GM12878 (cell line): ENCODE data around the gene KCNJ14. TPM values are rescaled to one million over a fixed set of nuclear protein-coding genes. Genes with fewer than 3 reads are reported as not detected.
A peak's percentile ranks its signal among the peaks of the same experiment; 100 is the strongest.

ENCODE experiments used
- ATAC-seq: fragments of 200-7000 bp; cut with Tn5 transposase; 3 replicates; pipeline ENCODE4 v1.9.1; 2020; ENCODE audit warnings: mild to moderate bottlenecking, moderate library complexity
- BruUV-seq: library from RNA; stranded (reverse); fragments of 400-500 nt; replicated peaks from 2 replicates; lab custom pipeline; 2021; lab: Mats Ljungman, UMichigan
- CTCF ChIA-PET: fragments of 300-600 bp; sonication (Branson Sonifier 250); formaldehyde crosslinking; extraction: SDS; loops from one replicate; lab custom pipeline; 2021; ENCODE audit warnings: inconsistent platforms; lab: Yijun Ruan, JAX
- POLR2A ChIA-PET: fragments of 350-600 bp; formaldehyde crosslinking; extraction: SDS; loops from one replicate; lab custom pipeline; 2021; ENCODE audit warnings: inconsistent platforms; lab: Charles Lee
- RAD21 ChIA-PET: fragments of 300-600 bp; sonication (Branson Sonifier 250); formaldehyde crosslinking; loops from one replicate; lab custom pipeline; 2023; ENCODE audit warnings: antibody characterized with exemption; ENCODE audit not compliant: unreplicated experiment; lab: Charles Lee
- SMC1A ChIA-PET: fragments of 300-600 bp; sonication (Branson Sonifier 250); formaldehyde crosslinking; loops from one replicate; lab custom pipeline; 2023; ENCODE audit not compliant: unreplicated experiment, uncharacterized antibody; lab: Charles Lee
- DNase-seq: peaks from one replicate; pipeline ENCODE4 v3.0.0-alpha.2; 2011; ENCODE audit warnings: low read depth, low spot score
- FAIRE-seq: peaks from 3 replicates; lab custom pipeline; 2011; peaks lifted over from hg19 to GRCh38; lab: Jason Lieb, UNC
- H2AFZ ChIP-seq: 2 replicates; pipeline ENCODE4 v1.6.0; 2011; ENCODE audit warnings: low read depth, low read length, control low read depth; ENCODE audit not compliant: control insufficient read depth
- H3K27ac ChIP-seq: 2 replicates; pipeline ENCODE4 v1.5.1; 2011; ENCODE audit warnings: control low read depth; ENCODE audit not compliant: control insufficient read depth, insufficient read depth
- H3K27me3 ChIP-seq, 2 experiments: replicated peaks in 1 of 2; 2 replicates each; pipeline versions ENCODE4 v1.6.0 to v1.6.1; 2011; ENCODE audit warnings: low read length in 1 of 2; ENCODE audit not compliant: control insufficient read depth in 2 of 2, insufficient read depth in 2 of 2
- H3K36me3 ChIP-seq, 2 experiments: 2 replicates each; pipeline ENCODE4 v1.5.1; 2011; ENCODE audit warnings: low read length in 1 of 2; ENCODE audit not compliant: control insufficient read depth in 2 of 2, insufficient read depth in 2 of 2
- H3K4me1 ChIP-seq: 2 replicates; pipeline ENCODE4 v1.6.1; 2011; ENCODE audit warnings: mild to moderate bottlenecking, low read length, moderate library complexity, mixed read lengths; ENCODE audit not compliant: control insufficient read depth, insufficient read depth
- H3K4me2 ChIP-seq: 2 replicates; pipeline ENCODE4 v1.6.0; 2011; ENCODE audit warnings: control low read depth; ENCODE audit not compliant: control insufficient read depth, insufficient read depth
- H3K4me3 ChIP-seq: fragments of 200-600 bp; sonication (generic); 2 replicates; pipeline ENCODE4 v1.5.1; 2016
- H3K79me2 ChIP-seq: 2 replicates; pipeline ENCODE4 v1.6.0; 2011; ENCODE audit warnings: low read length; ENCODE audit not compliant: control insufficient read depth, insufficient read depth
- H3K9ac ChIP-seq: 2 replicates; pipeline ENCODE4 v1.8.0; 2011; ENCODE audit warnings: low read length, control low read depth, mixed read lengths; ENCODE audit not compliant: control insufficient read depth, insufficient read depth
- H3K9me3 ChIP-seq: replicated peaks from 3 replicates; pipeline ENCODE4 v1.5.1; 2011; ENCODE audit warnings: mild to moderate bottlenecking, low read length; ENCODE audit not compliant: control insufficient read depth, insufficient read depth
- H4K20me1 ChIP-seq: 2 replicates; pipeline ENCODE4 v1.6.0; 2011; ENCODE audit not compliant: control insufficient read depth, insufficient read depth
- ASH2L ChIP-seq: fragments of 300-600, 200-600 bp; sonication (generic); IDR thresholded peaks from 2 replicates; pipeline ENCODE4 v1.6.1; 2017; ENCODE audit warnings: low read depth, mild to moderate bottlenecking, borderline replicate concordance
- BMI1 ChIP-seq: fragments of 450-650 bp; IDR thresholded peaks from 2 replicates; pipeline ENCODE4 v1.6.1; 2016; ENCODE audit warnings: mild to moderate bottlenecking, moderate library complexity, borderline replicate concordance
- CBX5 ChIP-seq: sonication (generic); IDR thresholded peaks from 2 replicates; pipeline ENCODE4 v1.6.1; 2016; ENCODE audit warnings: low read depth, moderate library complexity, mild to moderate bottlenecking, inconsistent platforms
- ESRRA ChIP-seq: IDR thresholded peaks from 2 replicates; pipeline ENCODE4 v1.6.1; 2012; ENCODE audit warnings: mild to moderate bottlenecking, low read length, improper control_type of control experiment
- GABPA ChIP-seq: IDR thresholded peaks from 2 replicates; pipeline ENCODE4 v1.6.1; 2014; ENCODE audit warnings: antibody characterized with exemption, low read depth, mild to moderate bottlenecking, inconsistent platforms
- GATAD2B ChIP-seq: fragments of 450-650 bp; conservative IDR thresholded peaks from 2 replicates; pipeline ENCODE4 v1.6.1; 2017; ENCODE audit warnings: low read depth, mild to moderate bottlenecking, moderate library complexity
- IKZF1 ChIP-seq: fragments of 450-650 bp; conservative IDR thresholded peaks from 2 replicates; pipeline ENCODE4 v1.6.1; 2017; ENCODE audit warnings: antibody characterized with exemption, mild to moderate bottlenecking
- NFIC ChIP-seq: IDR thresholded peaks from 2 replicates; pipeline ENCODE4 v1.6.1; 2012; ENCODE audit warnings: low read depth, mild to moderate bottlenecking, inconsistent platforms, low read length, moderate library complexity
- SIN3A ChIP-seq: IDR thresholded peaks from 2 replicates; pipeline ENCODE4 v1.6.1; 2012; ENCODE audit warnings: low read depth, low read length, improper control_type of control experiment
- STAT1 ChIP-seq: fragments of 450-650 bp; conservative IDR thresholded peaks from 2 replicates; pipeline ENCODE4 v1.6.1; 2014; ENCODE audit warnings: antibody characterized with exemption, mild to moderate bottlenecking
- SUZ12 ChIP-seq: fragments of 200-600 bp; sonication (generic); IDR thresholded peaks from one replicate; pipeline ENCODE4 v1.6.1; 2018; ENCODE audit warnings: antibody characterized with exemption, mild to moderate bottlenecking; ENCODE audit not compliant: unreplicated experiment
- TCF7 ChIP-seq: IDR thresholded peaks from 2 replicates; pipeline ENCODE4 v1.6.1; 2014; ENCODE audit warnings: antibody characterized with exemption, borderline replicate concordance
- ZNF274 ChIP-seq: IDR thresholded peaks from one replicate; pipeline ENCODE4 v1.8.0; 2011; ENCODE audit not compliant: insufficient read length, insufficient read depth
- ZNF622 ChIP-seq: fragments of 450-650 bp; IDR thresholded peaks from 2 replicates; pipeline ENCODE4 v1.6.1; 2017; ENCODE audit warnings: mild to moderate bottlenecking, inconsistent platforms
- ZZZ3 ChIP-seq: IDR thresholded peaks from 2 replicates; pipeline ENCODE4 v1.6.1; 2011; ENCODE audit warnings: low read depth; ENCODE audit not compliant: control insufficient read depth, insufficient read length
- WGBS: methylation state at CpG from one replicate; pipeline ENCODE4 v1.1.6; 2016; ENCODE audit warnings: low lambda C conversion rate; ENCODE audit not compliant: insufficient replicate concordance, insufficient coverage; ENCODE audit errors: missing lambda C conversion rate; 5-methylcytosine and 5-hydroxymethylcytosine counted together
- in situ Hi-C: fragments of 300-500 bp; cut with MboI; formaldehyde crosslinking; loops from 9 replicates; pipeline ENCODE4 v1.14.3; 2018; ENCODE audit warnings: mixed read lengths
- intact Hi-C: fragments of 100-400 bp; cut with micrococcal nuclease; formaldehyde crosslinking; loops from one replicate; pipeline ENCODE4 v1.14.2; 2022; ENCODE audit not compliant: unreplicated experiment
- polyA plus RNA-seq, 11 experiments: library from polyadenylated mRNA; depleted of rRNA in 4 of 11; unstranded in 6 of 11; stranded (reverse) in 5 of 11; fragments of >200 nt; fragmentation: Nextera tagmentation in 4 of 11; fragmentation: Illumina TruSeq in 1 of 11; extraction: Ambion mirVana in 4 of 11; extraction: Trizol in 1 of 11; gene quantifications; 1 replicate in 1 of 11; 2 replicates in 10 of 11; pipeline versions ENCODE4 v1.2.1 to v1.2.3, GENCODE V29; 2011 to 2016; ENCODE audit warnings: inconsistent platforms in 2 of 11, missing spikeins in 2 of 11, low read depth in 1 of 11
- total RNA-seq, 4 experiments: library from RNA; depleted of rRNA in 3 of 4; stranded (reverse); fragments of >200 nt in 3 of 4; fragmentation: Illumina TruSeq in 1 of 4; extraction: Trizol in 1 of 4; gene quantifications; 2 replicates each; pipeline versions ENCODE4 v1.2.1 to v1.2.3, GENCODE V29; 2013 to 2021
- TF ChIP-seq, protein P1 (sequence below): fragments of 450-650 bp; formaldehyde crosslinking; IDR thresholded peaks from 2 replicates; pipeline ENCODE4 v1.4.0; 2020; ENCODE audit warnings: mild to moderate bottlenecking, moderate library complexity
- TF ChIP-seq, protein P2 (sequence below): fragments of 450-650 bp; IDR thresholded peaks from 2 replicates; pipeline ENCODE4 v1.6.1; 2017; ENCODE audit warnings: mild to moderate bottlenecking

Gene KCNJ14
- total and polyA plus RNA-seq, 10 of the 15 experiments (the other 5 are each of a cell fraction or from before 2014, with no cell fraction given) = 0.24 to 1.4 (median 0.42) TPM

DNA sequence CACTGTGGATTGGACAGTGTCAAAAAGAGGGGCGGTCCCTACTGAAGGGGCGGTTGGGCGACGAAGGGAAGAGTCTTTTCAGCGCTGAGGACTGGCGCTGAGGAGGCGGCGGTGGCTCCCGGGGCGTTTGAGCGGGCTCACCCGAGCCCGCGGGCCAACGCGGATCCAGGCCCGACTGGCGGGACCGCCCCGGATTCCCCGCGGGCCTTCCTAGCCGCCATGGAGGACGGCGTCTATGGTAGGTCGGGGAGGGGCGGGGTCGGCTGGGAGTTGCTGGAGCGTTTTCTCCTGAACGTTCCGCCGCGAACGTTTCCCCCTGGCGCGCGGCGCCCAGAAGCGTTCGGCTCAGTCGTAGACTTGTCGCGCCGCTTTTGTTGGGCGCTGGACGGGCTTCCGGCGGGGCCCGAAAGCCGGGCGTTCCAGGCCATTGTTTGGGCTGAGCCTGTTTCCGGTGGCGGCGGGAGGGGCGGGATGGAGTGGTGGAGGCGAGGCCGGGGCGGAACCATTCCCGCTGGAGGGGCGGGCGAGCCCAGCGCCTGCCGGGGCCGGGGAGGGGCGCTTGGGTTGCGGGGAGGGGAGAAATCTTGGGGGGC is 14.0 kb downstream of the KCNJ14 start, which contains the start of gene CYTH2:
Gene CYTH2, plus strand, starts transcription at position 81 of the 593 bp plus-strand sequence. Its CDS starts 139 bp downstream, at position 220.
- DNase-seq = no peak
- ATAC-seq = peak; percentile 78
- Histone ChIP-seq H4K20me1 (peaks cover 3% of the 10 kb centered on the region; the same call in 1 of the 2 replicates), H3K9me3 (no peaks in the 10 kb centered on the region), H3K79me2 (peaks cover 9% of the 10 kb centered on the region), H3K27me3 (no peaks in the 10 kb centered on the region), H3K36me3 (peaks cover 3 to 9% of the 10 kb centered on the region in 2 experiments; a peak in 3 of 4 replicates), H3K4me3 (peak within 1 kb of the TSS; percentile 82), H3K9ac (peak within 1 kb of the TSS; percentile 84), H3K27ac (peak within 1 kb of the TSS; percentile 78), H3K4me2 (peak within 1 kb of the TSS; percentile 84), H3K4me1 (peaks cover 8% of the 10 kb centered on the region; the same call in 1 of the 2 replicates), H2AFZ (peak within 1 kb of the TSS; percentile 95)
- FAIRE-seq = no peak
- POLR2A ChIA-PET = interaction anchor here (0.6 to 1.0 kb wide), 3 partner anchors 8 to 106 kb away, joined by 3 to 5 read pairs (median 4); partner anchors contain the start of genes SYNGR4 and TMEM143
- RAD21 ChIA-PET = interaction anchor here (1.5 kb wide), 1 partner anchor 21 kb away, joined by 7 read pairs; no protein-coding TSS in a partner anchor
- intact Hi-C loops = no loop called here
- CTCF ChIA-PET = interaction anchor here (1.2 to 2.4 kb wide), 2 partner anchors 20 to 79 kb away, joined by 5 to 10 read pairs; no protein-coding TSS in a partner anchor
- SMC1A ChIA-PET = interaction anchor here (0.8 to 1.2 kb wide), 3 partner anchors 20 to 137 kb away, joined by 3 read pairs; no protein-coding TSS in a partner anchor
- in situ Hi-C loops = no loop called here
- WGBS = under 1% methylated on average over 55 of the region's 66 CpGs
- no TSS peak for BruUV-seq
- TF ChIP-seq ZNF274 = no peak
- TF ChIP-seq IKZF1 = peak; percentile 72
- TF ChIP-seq CBX5 = no peak
- TF ChIP-seq, protein P1, sequence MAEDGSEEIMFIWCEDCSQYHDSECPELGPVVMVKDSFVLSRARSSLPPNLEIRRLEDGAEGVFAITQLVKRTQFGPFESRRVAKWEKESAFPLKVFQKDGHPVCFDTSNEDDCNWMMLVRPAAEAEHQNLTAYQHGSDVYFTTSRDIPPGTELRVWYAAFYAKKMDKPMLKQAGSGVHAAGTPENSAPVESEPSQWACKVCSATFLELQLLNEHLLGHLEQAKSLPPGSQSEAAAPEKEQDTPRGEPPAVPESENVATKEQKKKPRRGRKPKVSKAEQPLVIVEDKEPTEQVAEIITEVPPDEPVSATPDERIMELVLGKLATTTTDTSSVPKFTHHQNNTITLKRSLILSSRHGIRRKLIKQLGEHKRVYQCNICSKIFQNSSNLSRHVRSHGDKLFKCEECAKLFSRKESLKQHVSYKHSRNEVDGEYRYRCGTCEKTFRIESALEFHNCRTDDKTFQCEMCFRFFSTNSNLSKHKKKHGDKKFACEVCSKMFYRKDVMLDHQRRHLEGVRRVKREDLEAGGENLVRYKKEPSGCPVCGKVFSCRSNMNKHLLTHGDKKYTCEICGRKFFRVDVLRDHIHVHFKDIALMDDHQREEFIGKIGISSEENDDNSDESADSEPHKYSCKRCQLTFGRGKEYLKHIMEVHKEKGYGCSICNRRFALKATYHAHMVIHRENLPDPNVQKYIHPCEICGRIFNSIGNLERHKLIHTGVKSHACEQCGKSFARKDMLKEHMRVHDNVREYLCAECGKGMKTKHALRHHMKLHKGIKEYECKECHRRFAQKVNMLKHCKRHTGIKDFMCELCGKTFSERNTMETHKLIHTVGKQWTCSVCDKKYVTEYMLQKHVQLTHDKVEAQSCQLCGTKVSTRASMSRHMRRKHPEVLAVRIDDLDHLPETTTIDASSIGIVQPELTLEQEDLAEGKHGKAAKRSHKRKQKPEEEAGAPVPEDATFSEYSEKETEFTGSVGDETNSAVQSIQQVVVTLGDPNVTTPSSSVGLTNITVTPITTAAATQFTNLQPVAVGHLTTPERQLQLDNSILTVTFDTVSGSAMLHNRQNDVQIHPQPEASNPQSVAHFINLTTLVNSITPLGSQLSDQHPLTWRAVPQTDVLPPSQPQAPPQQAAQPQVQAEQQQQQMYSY = 0 out of 2 replicates have a peak, but pooled peaks have one; percentile 60
- peak; percentile 84 for TF ChIP-seq GABPA
- TF ChIP-seq SUZ12 = no peak
- TF ChIP-seq ESRRA = no peak
- 0 out of 2 replicates have a peak, but pooled peaks have one; percentile 76 for TF ChIP-seq STAT1
- no peak for TF ChIP-seq NFIC
- TF ChIP-seq BMI1 = no peak
- no peak for TF ChIP-seq TCF7
- peak; percentile 87 for TF ChIP-seq GATAD2B
- peak; percentile 74; the same call in 1 of the 2 replicates for TF ChIP-seq SIN3A
- TF ChIP-seq, protein P2, sequence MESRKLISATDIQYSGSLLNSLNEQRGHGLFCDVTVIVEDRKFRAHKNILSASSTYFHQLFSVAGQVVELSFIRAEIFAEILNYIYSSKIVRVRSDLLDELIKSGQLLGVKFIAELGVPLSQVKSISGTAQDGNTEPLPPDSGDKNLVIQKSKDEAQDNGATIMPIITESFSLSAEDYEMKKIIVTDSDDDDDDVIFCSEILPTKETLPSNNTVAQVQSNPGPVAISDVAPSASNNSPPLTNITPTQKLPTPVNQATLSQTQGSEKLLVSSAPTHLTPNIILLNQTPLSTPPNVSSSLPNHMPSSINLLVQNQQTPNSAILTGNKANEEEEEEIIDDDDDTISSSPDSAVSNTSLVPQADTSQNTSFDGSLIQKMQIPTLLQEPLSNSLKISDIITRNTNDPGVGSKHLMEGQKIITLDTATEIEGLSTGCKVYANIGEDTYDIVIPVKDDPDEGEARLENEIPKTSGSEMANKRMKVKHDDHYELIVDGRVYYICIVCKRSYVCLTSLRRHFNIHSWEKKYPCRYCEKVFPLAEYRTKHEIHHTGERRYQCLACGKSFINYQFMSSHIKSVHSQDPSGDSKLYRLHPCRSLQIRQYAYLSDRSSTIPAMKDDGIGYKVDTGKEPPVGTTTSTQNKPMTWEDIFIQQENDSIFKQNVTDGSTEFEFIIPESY = no peak
- TF ChIP-seq ASH2L = peak; percentile 56; the same call in 1 of the 2 replicates
- TF ChIP-seq ZZZ3 = no peak
- no peak for TF ChIP-seq ZNF622
